ENCODE measurements around the gene IL16.

The IL16 gene

GRCh38 chr15:81184188-81184587 lies 12.5 kb upstream of the IL16 start:
- H2AFZ ChIP-seq (ENCODE audit: low read depth, low read length): no peak overlapping the region

GRCh38 chr15:81185631-81186295 lies 10.9 kb upstream of the IL16 start:
- H3K9me3 ChIP-seq (ENCODE audit: insufficient read depth, low read length, severe bottlenecking): no peaks in the 10 kb centered on the region
- no peaks in the 10 kb centered on the region for H4K20me1 ChIP-seq (ENCODE audit: insufficient read depth, low read length)
- no peak overlapping the region for H3K27ac ChIP-seq (ENCODE audit: low read length)
- no peak overlapping the region for H3K4me2 ChIP-seq (ENCODE audit: insufficient read depth, low read length)
- TF ChIP-seq EZH2 (IDR thresholded peaks at IDR 0.05; ENCODE audit: borderline replicate concordance, low read depth, low read length, severe bottlenecking): no peak
- no peak for TF ChIP-seq CTCF (IDR thresholded peaks at IDR 0.05; ENCODE audit: borderline replicate concordance, extremely low read depth, low read length, poor library complexity, severe bottlenecking)
- ATAC-seq (ENCODE audit: insufficient read depth, low read depth) (no peak), DNase-seq (no peak)
- H3K4me3 ChIP-seq (ENCODE audit: low read depth in 1 of 2, low read length in 2 of 2): no peak overlapping the region
- no peaks in the 10 kb centered on the region for H3K36me3 ChIP-seq (ENCODE audit: insufficient read depth, low read length)
- H2AFZ ChIP-seq (ENCODE audit: low read depth, low read length): no peak overlapping the region
- no peaks in the 10 kb centered on the region for H3K4me1 ChIP-seq (ENCODE audit: insufficient read depth, low read length)
- no peaks in the 10 kb centered on the region for H3K79me2 ChIP-seq (ENCODE audit: insufficient read depth, low read length)
- peaks cover 10% of the 10 kb centered on the region for H3K27me3 ChIP-seq (ENCODE audit: insufficient read depth, low read length, poor library complexity)
- H3K9ac ChIP-seq (ENCODE audit: low read depth, low read length): no peak overlapping the region

More at GRCh38 chr15:81184188-81184587, 12.5 kb upstream of the IL16 start:
- no peaks in the 10 kb centered on the region for H4K20me1 ChIP-seq (ENCODE audit: insufficient read depth, low read length)
- H3K36me3 ChIP-seq (ENCODE audit: insufficient read depth, low read length): no peaks in the 10 kb centered on the region
- no peaks in the 10 kb centered on the region for H3K79me2 ChIP-seq (ENCODE audit: insufficient read depth, low read length)
- ATAC-seq (ENCODE audit: insufficient read depth, low read depth) (no peak), DNase-seq (no peak)
- no peak overlapping the region for H3K4me3 ChIP-seq (ENCODE audit: low read depth in 1 of 2, low read length in 2 of 2)
- H3K27ac ChIP-seq (ENCODE audit: low read length): no peak overlapping the region
- TF ChIP-seq EZH2 (IDR thresholded peaks at IDR 0.05; ENCODE audit: borderline replicate concordance, low read depth, low read length, severe bottlenecking) (no peak), CTCF (IDR thresholded peaks at IDR 0.05; ENCODE audit: borderline replicate concordance, extremely low read depth, low read length, poor library complexity, severe bottlenecking) (no peak)
- peaks cover 10% of the 10 kb centered on the region for H3K27me3 ChIP-seq (ENCODE audit: insufficient read depth, low read length, poor library complexity)
- H3K4me2 ChIP-seq (ENCODE audit: insufficient read depth, low read length): no peak overlapping the region
- H3K9me3 ChIP-seq (ENCODE audit: insufficient read depth, low read length, severe bottlenecking): no peaks in the 10 kb centered on the region
- H3K4me1 ChIP-seq (ENCODE audit: insufficient read depth, low read length): no peaks in the 10 kb centered on the region
- H3K9ac ChIP-seq (ENCODE audit: low read depth, low read length): no peak overlapping the region

- H3K4me3 ChIP-seq (ENCODE audit: low read depth in 1 of 2, low read length in 2 of 2): no peak overlapping the region
- H3K4me1 ChIP-seq (ENCODE audit: insufficient read depth, low read length): no peaks in the 10 kb centered on the region
- TF ChIP-seq CTCF (IDR thresholded peaks at IDR 0.05; ENCODE audit: borderline replicate concordance, extremely low read depth, low read length, poor library complexity, severe bottlenecking) (no peak), EZH2 (IDR thresholded peaks at IDR 0.05; ENCODE audit: borderline replicate concordance, low read depth, low read length, severe bottlenecking) (no peak)
- no peak overlapping the region for H3K4me2 ChIP-seq (ENCODE audit: insufficient read depth, low read length)
- no peak overlapping the region for H2AFZ ChIP-seq (ENCODE audit: low read depth, low read length)
- H4K20me1 ChIP-seq (ENCODE audit: insufficient read depth, low read length): no peaks in the 10 kb centered on the region
- no peak overlapping the region for H3K27ac ChIP-seq (ENCODE audit: low read length)
- ATAC-seq (ENCODE audit: insufficient read depth, low read depth): no peak
- no peaks in the 10 kb centered on the region for H3K79me2 ChIP-seq (ENCODE audit: insufficient read depth, low read length)
- no peaks in the 10 kb centered on the region for H3K36me3 ChIP-seq (ENCODE audit: insufficient read depth, low read length)
- no peak overlapping the region for H3K9ac ChIP-seq (ENCODE audit: low read depth, low read length)
- no peak for DNase-seq
- no peaks in the 10 kb centered on the region for H3K9me3 ChIP-seq (ENCODE audit: insufficient read depth, low read length, severe bottlenecking)
- H3K27me3 ChIP-seq (ENCODE audit: insufficient read depth, low read length, poor library complexity): peaks cover 6% of the 10 kb centered on the region
Measured at GRCh38 chr15:81188354-81188753, 8.3 kb upstream of the IL16 start.

All from DND-41 (cell line).